Measurements from ENCODE around the gene PICK1.
"Not testable (repeated sequence)": the region's sequence is repeated elsewhere in the genome, so short reads cannot be mapped to it uniquely, and the experiment has no call there.

PICK1 gene

GRCh38 chr22:38074181-38075104, 17.2 kb downstream of the PICK1 start:
- no peak for DNase-seq (ENCODE audit: low spot score)

- DNase-seq (ENCODE audit: low spot score): no peak
Measured at GRCh38 chr22:38075105-38075825, 18.1 kb downstream of the PICK1 start.

GRCh38 chr22:38075961-38076360, 18.8 kb downstream of the PICK1 start:
- no peak for DNase-seq (ENCODE audit: low spot score)

GRCh38 chr22:38077096-38077495, 19.9 kb downstream of the PICK1 start:
- DNase-seq (ENCODE audit: low spot score): no peak

- no peak for DNase-seq (ENCODE audit: low spot score)
Measured at GRCh38 chr22:38077595-38077994, 20.4 kb downstream of the PICK1 start.

GRCh38 chr22:38078046-38078840, 21.0 kb downstream of the PICK1 start:
- DNase-seq (ENCODE audit: low spot score): no peak

GRCh38 chr22:38079208-38079607, 22.0 kb downstream of the PICK1 start:
- not testable (repeated sequence) for DNase-seq (ENCODE audit: low spot score)

- DNase-seq (ENCODE audit: low spot score): no peak
Measured at GRCh38 chr22:38079804-38080203, 22.6 kb downstream of the PICK1 start.

GRCh38 chr22:38080474-38080849, 23.3 kb downstream of the PICK1 start:
- no peak for DNase-seq (ENCODE audit: low spot score)

GRCh38 chr22:38080850-38081635, 23.8 kb downstream of the PICK1 start:
- no peak for DNase-seq (ENCODE audit: low spot score)

- no peak for DNase-seq (ENCODE audit: low spot score)
Measured at GRCh38 chr22:38081636-38081940, 24.4 kb downstream of the PICK1 start.

- DNase-seq (ENCODE audit: low spot score): no peak
Measured at GRCh38 chr22:38081941-38082828, 25.0 kb downstream of the PICK1 start.

- no peak for DNase-seq (ENCODE audit: low spot score)
Measured at GRCh38 chr22:38082986-38083710, 25.9 kb downstream of the PICK1 start.

GRCh38 chr22:38083931-38084631, 26.9 kb downstream of the PICK1 start, which contains the start of gene SLC16A8:
Gene SLC16A8, minus strand, starts transcription at chr22:38084184. Its CDS starts 1,311 bp downstream, at chr22:38082873.
- DNase-seq (ENCODE audit: low spot score): no peak

- no peak for DNase-seq (ENCODE audit: low spot score)
Measured at GRCh38 chr22:38085056-38085455, 27.9 kb downstream of the PICK1 start.

- DNase-seq (ENCODE audit: low spot score): no peak
Measured at GRCh38 chr22:38085501-38085900, 28.3 kb downstream of the PICK1 start.

GRCh38 chr22:38086001-38086845, 29.0 kb downstream of the PICK1 start:
- no peak for DNase-seq (ENCODE audit: low spot score)

- no peak for DNase-seq (ENCODE audit: low spot score)
Measured at GRCh38 chr22:38086942-38087341, 29.7 kb downstream of the PICK1 start.

All from SK-N-DZ (cell line).